ENCODE results near the gene NPIPB8. TPM values are rescaled to one million over a fixed set of nuclear protein-coding genes. Genes with fewer than 3 reads are reported as not detected.

NPIPB8 gene
- total and polyA plus RNA-seq, 2 donors (not counting 3 experiments of a cell fraction or from before 2014, with no cell fraction given), result 0.11 TPM; not detected in 1

- CTCF ChIA-PET, result interaction anchor here (0.8 to 1.7 kb wide), 3 partner anchors 11 to 287 kb away, joined by 3 read pairs; no protein-coding TSS in a partner anchor
- Histone ChIP-seq H2AFZ (ENCODE audit: low read depth, low read length) (no peak overlapping the region), H4K20me1 (replicated peaks; ENCODE audit: control insufficient read depth, extremely low read depth, insufficient read depth, low read length) (no peaks in the 10 kb centered on the region), H3K4me2 (ENCODE audit: insufficient read depth, low read length) (no peak overlapping the region), H3K36me3 (ENCODE audit: control insufficient read depth in 2 of 2, extremely low read depth in 1 of 2, insufficient read depth in 2 of 2, low read length in 2 of 2) (no peaks in the 10 kb centered on the region), H3K27me3 (ENCODE audit: control insufficient read depth in 2 of 2, insufficient read depth in 2 of 2, low read length in 2 of 2) (no peaks in the 10 kb centered on the region), H3K4me1 (ENCODE audit: control insufficient read depth, extremely low read depth, insufficient read depth, low read length) (no peaks in the 10 kb centered on the region), H3K9me1 (replicated peaks; ENCODE audit: control insufficient read depth, extremely low read depth, insufficient read depth, low read length) (no peaks in the 10 kb centered on the region), H3K9ac (replicated peaks; ENCODE audit: extremely low read depth, insufficient read depth, low read length) (no peak overlapping the region), H3K9me3 (replicated peaks; ENCODE audit: control insufficient read depth, insufficient read depth, low read length) (no peaks in the 10 kb centered on the region), H3K79me2 (ENCODE audit: control insufficient read depth, insufficient read depth, low read length) (no peaks in the 10 kb centered on the region), H3K4me3 (replicated peaks in 1 of 3; ENCODE audit: insufficient read depth in 1 of 3, low read depth in 1 of 3, low read length in 3 of 3) (no peak overlapping the region), H3K27ac (ENCODE audit: insufficient read depth, low read depth, low read length) (no peak overlapping the region)
- dilution Hi-C loops (cut with MboI; ENCODE audit: extremely low pct_ligation_motif_present, low sequenced_read_pairs) (no loop called here), intact Hi-C loops (cut with micrococcal nuclease) (no loop called here)
- POLR2A ChIA-PET, result no interaction called here
- no peak for TF ChIP-seq POLR2A (IDR thresholded peaks at IDR 0.05; ENCODE audit: low read depth, low read length)
- TF ChIP-seq CTCF (IDR thresholded peaks at IDR 0.05; ENCODE audit: extremely low read depth in 1 of 2, insufficient read depth in 1 of 2, low read depth in 1 of 2, low read length in 2 of 2), result no peak
- no peak for TF ChIP-seq POLR2AphosphoS5 (IDR thresholded peaks at IDR 0.05; ENCODE audit: insufficient read depth, low read depth, low read length)
- no peak for TF ChIP-seq EZH2 (IDR thresholded peaks at IDR 0.05; ENCODE audit: borderline replicate concordance, low read depth, low read length, severe bottlenecking)
- TF ChIP-seq FOS (IDR thresholded peaks at IDR 0.05; ENCODE audit: borderline replicate concordance, insufficient read depth, low read length), result no peak
- TF ChIP-seq MYC (IDR thresholded peaks at IDR 0.05; ENCODE audit: low read depth, low read length), result no peak
- no peak for TF ChIP-seq MAX (IDR thresholded peaks at IDR 0.05; ENCODE audit: insufficient read depth, insufficient read length)
- no peak for TF ChIP-seq GATA2 (IDR thresholded peaks at IDR 0.05; ENCODE audit: insufficient read depth, insufficient read length, low read depth, low read length)
- TF ChIP-seq JUN (IDR thresholded peaks at IDR 0.05; ENCODE audit: borderline replicate concordance, insufficient read depth, insufficient read length, low read depth), result no peak
- FAIRE-seq, result no peak
- BruUV-seq (replicated peaks), result no TSS peak
- DNase-seq (ENCODE audit: low read depth, low spot score), result no peak
These were observed 33.7 kb upstream of the NPIPB8 start for GRCh38 chr16:28604186-28604565.
